ENCODE measurements around the gene VIPR1.
A peak's percentile ranks its signal among the peaks of the same experiment; 100 is the strongest.

VIPR1 gene

DNA sequence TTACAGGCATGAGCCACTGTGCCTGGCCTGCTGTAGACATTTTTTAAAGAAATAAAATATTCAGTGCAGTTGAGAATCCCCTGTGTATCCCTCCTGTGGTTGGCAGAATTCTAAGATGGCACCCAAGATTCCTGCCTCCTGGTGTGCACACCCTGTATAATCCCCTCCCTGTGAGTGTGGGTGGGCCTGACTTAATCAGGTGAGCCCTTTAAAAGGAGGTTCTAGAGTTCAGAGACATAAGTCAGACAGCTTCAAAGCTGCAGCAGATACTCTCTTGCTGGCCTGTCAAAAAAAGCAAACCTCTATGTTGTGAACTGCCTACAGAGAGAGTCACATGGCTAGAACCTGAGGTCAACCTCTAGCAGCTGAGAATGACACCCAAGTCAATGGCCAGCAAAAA is 7.0 kb upstream of the VIPR1 start:
- no peak for DNase-seq

DNA sequence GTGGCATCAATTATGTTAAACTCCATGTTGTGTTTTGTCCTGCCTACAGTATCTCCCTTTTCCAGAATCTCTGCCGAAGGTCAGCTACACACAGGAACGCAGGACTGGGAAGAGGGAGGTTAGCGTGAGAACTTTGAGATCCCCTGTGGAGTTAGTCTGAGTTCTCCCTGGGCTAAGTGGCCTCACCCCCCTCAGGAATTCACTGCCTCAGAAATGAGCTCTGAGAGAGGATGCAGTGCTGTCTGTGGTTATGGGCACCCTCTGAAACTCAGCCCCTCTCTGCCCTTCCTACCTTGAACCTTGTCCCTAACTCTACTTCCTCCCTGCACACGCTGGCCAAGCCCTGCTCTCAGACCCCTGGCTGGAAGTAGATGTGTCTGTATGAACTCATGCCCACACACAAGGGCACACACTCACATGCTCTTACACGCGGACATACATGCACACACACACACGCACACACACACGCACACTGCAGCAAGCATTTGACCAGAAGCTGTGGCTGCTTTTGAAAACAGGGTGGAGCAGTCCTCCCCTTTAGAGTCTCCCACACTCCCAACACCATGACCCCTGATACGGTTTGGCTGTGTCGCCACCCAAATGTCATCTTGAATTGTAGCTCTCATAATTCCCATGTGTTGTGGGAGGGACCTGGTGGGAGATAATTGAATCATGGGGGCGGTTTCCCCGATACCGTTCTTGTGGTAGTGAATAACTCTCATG is 5.3 kb upstream of the VIPR1 start:
- no peak for DNase-seq

DNA sequence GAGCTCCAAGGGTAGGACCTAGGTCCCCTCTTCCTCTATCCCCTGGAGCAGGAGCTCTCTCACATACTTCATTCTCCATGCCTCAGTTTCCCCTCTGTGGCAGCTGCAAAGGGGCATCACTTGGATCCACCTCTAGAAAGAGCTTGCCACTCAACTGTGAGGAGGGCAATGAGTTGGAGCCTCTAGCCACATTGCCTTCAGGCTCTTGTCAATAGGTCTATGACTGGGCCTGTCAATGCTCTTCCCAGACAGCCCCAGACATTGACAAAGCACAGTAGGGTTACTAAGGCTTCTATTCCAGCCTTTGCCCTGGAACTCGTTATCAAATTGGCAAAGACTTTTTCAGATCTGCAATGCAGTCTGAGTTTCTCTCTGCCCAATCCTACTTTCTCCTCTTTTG is 4.4 kb upstream of the VIPR1 start:
- no peak for DNase-seq

GRCh38 chr3:42498791-42499477 is 3.5 kb upstream of the VIPR1 start:
- no peak for DNase-seq

DNA sequence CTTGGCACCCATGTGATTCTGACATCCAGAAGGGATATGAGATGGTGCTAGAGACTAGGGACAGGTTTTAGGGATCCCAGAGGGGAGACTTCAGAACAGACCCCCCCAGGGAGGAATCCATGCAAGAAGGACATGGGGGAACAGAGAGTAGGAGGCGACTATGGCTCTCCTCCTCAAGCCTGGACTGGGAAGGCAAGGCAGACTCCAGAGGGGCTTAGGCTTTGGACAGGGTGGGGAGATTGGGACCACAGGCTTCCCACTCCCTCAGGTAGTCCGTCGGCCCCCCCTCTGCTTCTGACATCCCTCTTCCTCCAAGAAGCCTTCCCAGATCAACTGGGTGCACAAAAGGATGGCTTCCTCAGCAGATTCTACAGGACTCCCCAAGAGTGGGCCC is 3.0 kb upstream of the VIPR1 start:
- no peak for DNase-seq

- no peak for DNase-seq
Observed at GRCh38 chr3:42500091-42500490, 2.4 kb upstream of the VIPR1 start.

DNA sequence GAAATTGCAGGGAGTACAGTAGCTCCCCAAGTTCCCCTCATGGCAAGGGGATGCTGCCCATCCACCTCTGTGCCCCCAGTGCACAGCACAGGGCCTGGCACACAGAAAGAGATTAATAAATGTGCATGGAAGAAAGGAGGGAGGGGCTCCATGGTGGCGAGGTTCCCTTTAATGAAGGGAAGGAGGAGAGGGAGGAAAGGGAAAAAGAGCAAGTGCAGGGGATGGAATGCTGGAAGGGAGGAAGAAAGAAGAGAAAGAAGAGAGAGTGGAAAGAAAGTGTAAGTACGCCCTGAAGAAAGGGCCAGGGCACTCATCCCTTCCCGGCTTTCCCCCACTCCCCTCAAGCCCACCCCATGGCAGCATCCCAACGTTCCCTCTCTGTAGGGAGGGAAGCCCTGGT is 1.5 kb upstream of the VIPR1 start:
- DNase-seq, result no peak

- DNase-seq, result no peak
Observed at GRCh38 chr3:42501321-42501680, 1.1 kb upstream of the VIPR1 start.

DNA sequence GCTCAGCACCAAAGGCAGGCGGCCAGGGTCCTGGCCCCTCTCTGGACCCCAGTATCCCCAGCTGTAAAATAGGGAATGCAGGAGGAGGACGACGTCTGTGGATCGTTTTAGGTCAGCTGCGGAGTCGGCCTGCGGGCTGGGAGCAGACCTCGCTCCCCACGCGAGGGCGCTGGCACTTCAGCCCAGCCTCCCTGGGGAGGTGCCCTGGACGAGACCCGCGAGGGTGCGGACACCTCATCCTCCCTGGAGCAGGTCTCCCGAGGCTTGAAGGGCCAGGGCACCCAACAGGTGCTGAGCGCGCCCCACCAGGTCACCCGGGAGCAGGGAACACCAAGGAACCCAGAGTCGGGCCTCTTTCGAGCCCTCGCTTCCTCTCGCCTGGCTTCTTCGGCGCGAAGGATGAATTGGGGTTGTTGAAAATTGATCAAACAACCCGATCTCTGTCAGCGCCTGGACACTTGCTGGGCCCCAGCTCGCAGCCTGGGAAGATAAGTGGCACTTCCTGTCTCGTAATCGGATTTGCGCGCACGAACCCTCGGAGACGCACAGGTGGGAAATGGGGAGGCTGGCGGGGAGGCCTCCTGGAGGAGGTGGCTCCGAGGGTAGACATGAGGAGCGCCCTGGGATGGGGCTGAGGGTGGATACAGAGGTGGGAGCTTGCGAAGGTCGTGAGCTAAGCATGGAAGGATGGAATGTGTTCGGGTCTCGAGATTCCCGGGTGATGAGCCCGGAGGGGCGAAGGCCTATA is 588 bp upstream of the VIPR1 start:
- DNase-seq, result peak; percentile 63 to 65

- no peak for DNase-seq
Observed at GRCh38 chr3:42503251-42503924, 945 bp downstream of the VIPR1 start.

GRCh38 chr3:42503957-42504333 is 1.5 kb downstream of the VIPR1 start:
- no peak for DNase-seq

- DNase-seq, result no peak
Observed at GRCh38 chr3:42504334-42505127, 2.1 kb downstream of the VIPR1 start.

DNA sequence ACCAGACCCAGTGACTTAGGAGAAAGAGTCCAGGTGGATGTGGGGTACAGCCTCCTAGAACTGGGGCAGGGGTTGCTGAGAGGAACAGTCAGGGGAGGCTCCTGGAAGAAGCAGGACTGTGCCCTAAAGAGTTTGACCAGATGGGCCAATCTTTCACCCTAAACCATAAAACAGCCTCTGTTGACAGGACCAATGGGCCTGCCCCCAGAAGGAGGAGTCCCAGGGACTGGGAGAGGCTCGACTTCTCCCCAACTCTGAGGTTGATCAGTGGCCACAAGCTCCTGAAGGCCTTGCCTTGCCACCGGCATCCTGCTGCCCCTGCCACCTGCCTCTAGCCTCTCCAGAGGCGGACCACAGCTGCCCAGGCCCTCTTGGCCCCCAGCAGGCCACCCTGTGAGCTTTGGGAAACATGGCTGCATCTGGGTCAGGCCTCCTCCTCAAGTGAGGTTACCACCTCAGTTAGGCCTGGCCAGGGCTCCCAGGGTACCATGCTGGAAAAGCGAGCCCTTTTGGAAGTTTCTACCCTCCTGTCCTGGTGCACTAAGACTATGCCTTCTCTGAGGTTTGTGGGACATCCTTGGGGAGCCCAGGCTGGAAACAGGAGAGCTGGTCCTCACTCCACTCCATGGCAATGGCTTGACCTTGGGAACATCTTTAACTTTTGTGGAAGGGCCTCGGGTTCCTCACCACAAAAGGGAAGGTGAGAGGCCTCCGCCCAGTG is 2.8 kb downstream of the VIPR1 start:
- DNase-seq, result no peak

GRCh38 chr3:42505849-42506410 is 3.5 kb downstream of the VIPR1 start:
- no peak for DNase-seq

DNA sequence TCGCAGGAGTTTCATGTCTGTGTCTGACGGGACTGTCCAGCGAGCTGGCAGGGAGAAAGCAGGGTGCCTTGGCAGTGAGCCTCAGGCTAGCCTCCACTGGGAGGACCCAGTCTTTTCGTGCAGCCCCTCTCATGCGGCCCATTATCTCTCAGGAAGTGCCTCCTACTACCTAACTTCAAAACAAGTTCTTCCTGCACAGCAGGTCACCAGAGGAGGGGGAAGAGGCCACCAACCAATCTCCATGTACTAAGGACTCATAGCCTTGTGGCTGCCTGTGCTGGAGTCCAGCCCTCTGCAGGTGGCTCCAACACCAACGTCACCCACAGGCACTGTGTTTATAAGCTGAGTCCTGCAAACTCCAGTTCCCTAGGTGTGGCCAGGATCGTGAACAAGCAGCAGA is 4.8 kb downstream of the VIPR1 start:
- DNase-seq, result no peak

- no peak for DNase-seq
Observed at GRCh38 chr3:42507761-42508335, 5.4 kb downstream of the VIPR1 start.

GRCh38 chr3:42508562-42508961 is 6.1 kb downstream of the VIPR1 start:
- no peak for DNase-seq

DNA sequence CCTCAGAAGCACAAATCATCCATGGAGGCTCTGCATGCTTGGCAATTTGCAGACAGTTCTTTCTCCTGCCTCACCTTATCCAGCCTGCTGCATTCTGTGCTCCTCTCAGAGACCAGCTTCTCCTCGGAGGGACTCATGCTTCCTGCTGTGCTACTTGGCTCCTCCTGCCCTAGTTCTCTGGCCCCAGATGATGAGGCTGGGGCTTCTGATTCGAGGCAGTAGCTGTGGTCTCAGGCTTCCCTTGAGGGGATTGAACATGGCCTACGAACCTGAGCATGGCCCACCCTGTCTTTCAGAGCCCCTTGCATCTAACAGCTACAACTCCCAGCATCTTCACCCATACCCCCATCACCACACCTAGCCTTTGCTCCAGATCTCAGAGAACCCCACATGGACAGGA is 6.7 kb downstream of the VIPR1 start:
- no peak for DNase-seq

DNA sequence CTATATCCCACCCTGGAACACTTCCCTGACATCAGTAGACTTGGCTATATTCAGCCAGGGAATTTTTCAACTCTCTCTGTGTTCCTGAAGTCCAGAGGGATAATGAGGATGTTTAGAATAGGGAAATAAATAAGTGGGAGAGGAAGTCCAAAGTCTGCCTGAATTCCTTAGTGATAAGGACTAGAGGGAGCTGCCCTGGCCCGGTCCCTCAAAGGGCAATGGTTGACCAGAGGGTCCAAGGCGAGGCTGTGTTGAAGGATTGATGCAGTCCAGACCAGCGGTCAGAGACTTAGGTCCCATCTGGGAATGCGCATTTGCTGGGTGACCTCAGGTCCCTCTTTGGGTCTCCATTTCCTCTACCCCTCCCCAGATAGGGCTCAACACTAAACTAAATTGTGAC is 7.9 kb downstream of the VIPR1 start:
- no peak for DNase-seq

- DNase-seq, result no peak
Observed at GRCh38 chr3:42511201-42511600, 8.8 kb downstream of the VIPR1 start.

- DNase-seq, result no peak
Observed at GRCh38 chr3:42511736-42512135, 9.3 kb downstream of the VIPR1 start.

Measured in CD4-positive, alpha-beta T cell treated with Interleukin-1 beta for 1 hour (primary cell).